ENCODE measurements around the gene DMRTC2. TPM values are rescaled to one million over a fixed set of nuclear protein-coding genes. Genes with fewer than 3 reads are reported as not detected.
A peak's percentile ranks its signal among the peaks of the same experiment; 100 is the strongest.

The DMRTC2 gene
- total and polyA plus RNA-seq, 4 donors: not detected

GRCh38 chr19:41844601-41845000 lies 241 bp upstream of the DMRTC2 start, which contains the start of gene LYPD4:
TSS of gene LYPD4 (minus strand) at chr19:41844683. CDS start at chr19:41839285, 5,398 bp downstream.
- DNase-seq (ENCODE audit: low read depth in 4 of 6, low spot score in 6 of 6): no peak
- no peaks in the 10 kb centered on the region for H3K27me3 ChIP-seq (ENCODE audit: control insufficient read depth, insufficient read depth, low read length)
- H3K4me1 ChIP-seq (ENCODE audit: control insufficient read depth, insufficient read depth, low read length): no peaks in the 10 kb centered on the region
- no peak within 1 kb of the TSS for H3K4me3 ChIP-seq (ENCODE audit: low read depth, low read length)
- H3K9me3 ChIP-seq (ENCODE audit: control insufficient read depth, insufficient read depth, low read length): no peaks in the 10 kb centered on the region
- no peaks in the 10 kb centered on the region for H3K36me3 ChIP-seq (ENCODE audit: control insufficient read depth, insufficient read depth, low read length)
- H3K27ac ChIP-seq (ENCODE audit: low read depth, low read length): no peak within 1 kb of the TSS
- WGBS (ENCODE audit: insufficient coverage): 76% methylated on average over 30 of the region's 30 CpGs

- Histone ChIP-seq H3K4me1 (ENCODE audit: control insufficient read depth, insufficient read depth, low read length) (no peaks in the 10 kb centered on the region), H3K4me3 (ENCODE audit: low read depth, low read length) (no peak overlapping the region), H3K27ac (ENCODE audit: low read depth, low read length) (no peak overlapping the region), H3K27me3 (ENCODE audit: control insufficient read depth, insufficient read depth, low read length) (no peaks in the 10 kb centered on the region), H3K36me3 (ENCODE audit: control insufficient read depth, insufficient read depth, low read length) (no peaks in the 10 kb centered on the region), H3K9me3 (ENCODE audit: control insufficient read depth, insufficient read depth, low read length) (no peaks in the 10 kb centered on the region)
- 91% methylated on average over 10 of the region's 23 CpGs for WGBS (ENCODE audit: insufficient coverage)
- no peak for DNase-seq (ENCODE audit: low read depth in 4 of 6, low spot score in 6 of 6)
Observed at GRCh38 chr19:41845051-41845590, 279 bp downstream of the DMRTC2 start.

- no peak overlapping the region for H3K27ac ChIP-seq (ENCODE audit: low read depth, low read length)
- H3K27me3 ChIP-seq (ENCODE audit: control insufficient read depth, insufficient read depth, low read length): no peaks in the 10 kb centered on the region
- WGBS (ENCODE audit: insufficient coverage): 91% methylated on average over 14 of the region's 19 CpGs
- no peaks in the 10 kb centered on the region for H3K4me1 ChIP-seq (ENCODE audit: control insufficient read depth, insufficient read depth, low read length)
- no peak overlapping the region for H3K4me3 ChIP-seq (ENCODE audit: low read depth, low read length)
- no peaks in the 10 kb centered on the region for H3K36me3 ChIP-seq (ENCODE audit: control insufficient read depth, insufficient read depth, low read length)
- DNase-seq (ENCODE audit: low read depth in 4 of 6, low spot score in 6 of 6): no peak
- H3K9me3 ChIP-seq (ENCODE audit: control insufficient read depth, insufficient read depth, low read length): no peaks in the 10 kb centered on the region
Observed at GRCh38 chr19:41847351-41848105, 2.7 kb downstream of the DMRTC2 start.

- Histone ChIP-seq H3K27me3 (ENCODE audit: control insufficient read depth, insufficient read depth, low read length) (peaks cover 2% of the 10 kb centered on the region), H3K36me3 (ENCODE audit: control insufficient read depth, insufficient read depth, low read length) (no peaks in the 10 kb centered on the region)
Observed at GRCh38 chr19:41848666-41849065, 3.8 kb downstream of the DMRTC2 start.

GRCh38 chr19:41849067-41849466 lies 4.2 kb downstream of the DMRTC2 start:
- Histone ChIP-seq H3K4me3 (ENCODE audit: low read depth, low read length) (no peak overlapping the region), H3K9me3 (ENCODE audit: control insufficient read depth, insufficient read depth, low read length) (no peaks in the 10 kb centered on the region), H3K4me1 (ENCODE audit: control insufficient read depth, insufficient read depth, low read length) (no peaks in the 10 kb centered on the region), H3K27me3 (ENCODE audit: control insufficient read depth, insufficient read depth, low read length) (peaks cover 3% of the 10 kb centered on the region), H3K36me3 (ENCODE audit: control insufficient read depth, insufficient read depth, low read length) (no peaks in the 10 kb centered on the region), H3K27ac (ENCODE audit: low read depth, low read length) (no peak overlapping the region)
- DNase-seq (ENCODE audit: low read depth in 4 of 6, low spot score in 6 of 6): no peak
- no CpG with 5 or more reads among the region's 2 CpGs for WGBS (ENCODE audit: insufficient coverage)

More at GRCh38 chr19:41848666-41849065, 3.8 kb downstream of the DMRTC2 start:
- WGBS (ENCODE audit: insufficient coverage): 82% methylated on average over 5 of the region's 6 CpGs
- H3K4me1 ChIP-seq (ENCODE audit: control insufficient read depth, insufficient read depth, low read length): no peaks in the 10 kb centered on the region
- H3K27ac ChIP-seq (ENCODE audit: low read depth, low read length): no peak overlapping the region
- no peak for DNase-seq (ENCODE audit: low read depth in 4 of 6, low spot score in 6 of 6)
- H3K4me3 ChIP-seq (ENCODE audit: low read depth, low read length): no peak overlapping the region
- no peaks in the 10 kb centered on the region for H3K9me3 ChIP-seq (ENCODE audit: control insufficient read depth, insufficient read depth, low read length)

- no peaks in the 10 kb centered on the region for H3K4me1 ChIP-seq (ENCODE audit: control insufficient read depth, insufficient read depth, low read length)
- H3K36me3 ChIP-seq (ENCODE audit: control insufficient read depth, insufficient read depth, low read length): no peaks in the 10 kb centered on the region
- H3K4me3 ChIP-seq (ENCODE audit: low read depth, low read length): no peak overlapping the region
- no peak for DNase-seq (ENCODE audit: low read depth in 4 of 6, low spot score in 6 of 6)
- 61% methylated on average over 5 of the region's 5 CpGs for WGBS (ENCODE audit: insufficient coverage)
- peaks cover 3% of the 10 kb centered on the region for H3K27me3 ChIP-seq (ENCODE audit: control insufficient read depth, insufficient read depth, low read length)
- H3K9me3 ChIP-seq (ENCODE audit: control insufficient read depth, insufficient read depth, low read length): no peaks in the 10 kb centered on the region
- H3K27ac ChIP-seq (ENCODE audit: low read depth, low read length): no peak overlapping the region
Observed at GRCh38 chr19:41850381-41850780, 5.5 kb downstream of the DMRTC2 start.

- Histone ChIP-seq H3K9me3 (ENCODE audit: control insufficient read depth, insufficient read depth, low read length) (no peaks in the 10 kb centered on the region), H3K27ac (ENCODE audit: low read depth, low read length) (no peak overlapping the region), H3K4me3 (ENCODE audit: low read depth, low read length) (no peak overlapping the region), H3K27me3 (ENCODE audit: control insufficient read depth, insufficient read depth, low read length) (peaks cover 3% of the 10 kb centered on the region), H3K36me3 (ENCODE audit: control insufficient read depth, insufficient read depth, low read length) (no peaks in the 10 kb centered on the region), H3K4me1 (ENCODE audit: control insufficient read depth, insufficient read depth, low read length) (no peaks in the 10 kb centered on the region)
- DNase-seq (ENCODE audit: low read depth in 4 of 6, low spot score in 6 of 6): no peak
- WGBS (ENCODE audit: insufficient coverage): 19% methylated on average over 4 of the region's 4 CpGs
Observed at GRCh38 chr19:41851456-41851855, 6.6 kb downstream of the DMRTC2 start.

- H3K27ac ChIP-seq (ENCODE audit: low read depth, low read length): no peak overlapping the region
- no peak for DNase-seq (ENCODE audit: low read depth in 4 of 6, low spot score in 6 of 6)
- H3K27me3 ChIP-seq (ENCODE audit: control insufficient read depth, insufficient read depth, low read length): peaks cover 3% of the 10 kb centered on the region
- H3K9me3 ChIP-seq (ENCODE audit: control insufficient read depth, insufficient read depth, low read length): no peaks in the 10 kb centered on the region
- WGBS (ENCODE audit: insufficient coverage): no CpG with 5 or more reads among the region's 2 CpGs
- no peaks in the 10 kb centered on the region for H3K4me1 ChIP-seq (ENCODE audit: control insufficient read depth, insufficient read depth, low read length)
- no peak overlapping the region for H3K4me3 ChIP-seq (ENCODE audit: low read depth, low read length)
- H3K36me3 ChIP-seq (ENCODE audit: control insufficient read depth, insufficient read depth, low read length): no peaks in the 10 kb centered on the region
Observed at GRCh38 chr19:41853344-41853743, 8.5 kb downstream of the DMRTC2 start.

- no peak overlapping the region for H3K27ac ChIP-seq (ENCODE audit: low read depth, low read length)
- no peaks in the 10 kb centered on the region for H3K9me3 ChIP-seq (ENCODE audit: control insufficient read depth, insufficient read depth, low read length)
- H3K4me3 ChIP-seq (ENCODE audit: low read depth, low read length): no peak overlapping the region
- no peak for DNase-seq (ENCODE audit: low read depth in 4 of 6, low spot score in 6 of 6)
- H3K4me1 ChIP-seq (ENCODE audit: control insufficient read depth, insufficient read depth, low read length): no peaks in the 10 kb centered on the region
- H3K36me3 ChIP-seq (ENCODE audit: control insufficient read depth, insufficient read depth, low read length): no peaks in the 10 kb centered on the region
- H3K27me3 ChIP-seq (ENCODE audit: control insufficient read depth, insufficient read depth, low read length): peaks cover 3% of the 10 kb centered on the region
- WGBS (ENCODE audit: insufficient coverage): 64% methylated on average over 1 of the region's 2 CpGs
Observed at GRCh38 chr19:41853768-41854167, 8.9 kb downstream of the DMRTC2 start.

- Histone ChIP-seq H3K27ac (ENCODE audit: low read depth, low read length) (peak overlapping the region; percentile 98), H3K4me3 (ENCODE audit: low read depth, low read length) (peak overlapping the region; percentile 81), H3K27me3 (ENCODE audit: control insufficient read depth, insufficient read depth, low read length) (no peaks in the 10 kb centered on the region), H3K36me3 (ENCODE audit: control insufficient read depth, insufficient read depth, low read length) (peaks cover 31% of the 10 kb centered on the region), H3K4me1 (ENCODE audit: control insufficient read depth, insufficient read depth, low read length) (peaks cover 26% of the 10 kb centered on the region), H3K9me3 (ENCODE audit: control insufficient read depth, insufficient read depth, low read length) (no peaks in the 10 kb centered on the region)
- 5% methylated on average over 6 of the region's 8 CpGs for WGBS (ENCODE audit: insufficient coverage)
- DNase-seq (ENCODE audit: low read depth in 4 of 6, low spot score in 6 of 6): no peak
Observed at GRCh38 chr19:41859213-41859617, 14.4 kb downstream of the DMRTC2 start.

Measured in spinal cord (tissue), 10 donors.